ENCODE measurements around the gene CCHCR1. TPM values are rescaled to one million over a fixed set of nuclear protein-coding genes. Genes with fewer than 3 reads are reported as not detected.

Gene CCHCR1
- total RNA-seq, 1 experiment from 2014 or later = 43.2 TPM

- Mint-ChIP-seq H3K4me1 (ENCODE audit: low read depth, unreplicated experiment) (peaks cover 4% of the 10 kb centered on the region), H3K36me3 (ENCODE audit: insufficient read depth, unreplicated experiment) (peaks cover 5% of the 10 kb centered on the region), H3K9me3 (ENCODE audit: unreplicated experiment) (no peaks in the 10 kb centered on the region), H3K27ac (ENCODE audit: unreplicated experiment) (no peak overlapping the region), H3K27me3 (ENCODE audit: insufficient read depth, unreplicated experiment) (peaks cover 6% of the 10 kb centered on the region), H3K4me3 (ENCODE audit: unreplicated experiment) (no peak overlapping the region)
- Histone ChIP-seq H3K4me3 (ENCODE audit: low read depth, low read length) (no peak overlapping the region), H3K36me3 (ENCODE audit: control insufficient read depth, insufficient read depth, low read length) (no peaks in the 10 kb centered on the region), H3K4me1 (no peaks in the 10 kb centered on the region), H3K9me3 (no peaks in the 10 kb centered on the region), H3K27me3 (replicated peaks; ENCODE audit: control insufficient read depth, insufficient read depth, low read length) (no peaks in the 10 kb centered on the region)
- intact Hi-C loops (cut with micrococcal nuclease; ENCODE audit: unreplicated experiment) = no loop called here
- no TSS peak for BruUV-seq (replicated peaks)
- POLR2A ChIA-PET = no interaction called here
- CTCF ChIA-PET = interaction anchor here (0.6 to 1.1 kb wide), 2 partner anchors 216 to 487 kb away, joined by 4 to 7 read pairs; no protein-coding TSS in a partner anchor
- no peak for DNase-seq
- no peak for TF ChIP-seq CTCF (IDR thresholded peaks at IDR 0.05; ENCODE audit: insufficient read depth in 1 of 2, low read depth in 1 of 2, low read length in 1 of 2, severe bottlenecking in 1 of 2, unreplicated experiment in 1 of 2)
Observed at GRCh38 chr6:31131595-31131994, 26.0 kb downstream of the CCHCR1 start.

GRCh38 chr6:31130751-31131150 lies 26.9 kb downstream of the CCHCR1 start:
- Mint-ChIP-seq H3K27ac (ENCODE audit: unreplicated experiment) (no peak overlapping the region), H3K9me3 (ENCODE audit: unreplicated experiment) (no peaks in the 10 kb centered on the region), H3K4me3 (ENCODE audit: unreplicated experiment) (no peak overlapping the region), H3K4me1 (ENCODE audit: low read depth, unreplicated experiment) (peaks cover 11% of the 10 kb centered on the region), H3K27me3 (ENCODE audit: insufficient read depth, unreplicated experiment) (peaks cover 6% of the 10 kb centered on the region), H3K36me3 (ENCODE audit: insufficient read depth, unreplicated experiment) (peaks cover 5% of the 10 kb centered on the region)
- intact Hi-C loops (cut with micrococcal nuclease; ENCODE audit: unreplicated experiment) = no loop called here
- H3K9me3 ChIP-seq = no peaks in the 10 kb centered on the region
- TF ChIP-seq CTCF (IDR thresholded peaks at IDR 0.05; ENCODE audit: insufficient read depth in 1 of 2, low read depth in 1 of 2, low read length in 1 of 2, severe bottlenecking in 1 of 2, unreplicated experiment in 1 of 2) = no peak
- CTCF ChIA-PET = interaction anchor here (0.7 to 1.1 kb wide), 2 partner anchors 215 to 733 kb away, joined by 3 to 4 read pairs; no protein-coding TSS in a partner anchor
- H3K4me1 ChIP-seq = no peaks in the 10 kb centered on the region
- POLR2A ChIA-PET = no interaction called here
- no TSS peak for BruUV-seq (replicated peaks)
- DNase-seq = no peak
- no peak overlapping the region for H3K4me3 ChIP-seq (ENCODE audit: low read depth, low read length)
- no peaks in the 10 kb centered on the region for H3K36me3 ChIP-seq (ENCODE audit: control insufficient read depth, insufficient read depth, low read length)
- no peaks in the 10 kb centered on the region for H3K27me3 ChIP-seq (replicated peaks; ENCODE audit: control insufficient read depth, insufficient read depth, low read length)

- H3K4me1 Mint-ChIP-seq (ENCODE audit: low read depth, unreplicated experiment) = peaks cover 17% of the 10 kb centered on the region
- H3K27me3 ChIP-seq (replicated peaks; ENCODE audit: control insufficient read depth, insufficient read depth, low read length) = no peaks in the 10 kb centered on the region
- H3K27ac Mint-ChIP-seq (ENCODE audit: unreplicated experiment) = no peak overlapping the region
- no peak for DNase-seq
- H3K4me1 ChIP-seq = no peaks in the 10 kb centered on the region
- no peak overlapping the region for H3K4me3 ChIP-seq (ENCODE audit: low read depth, low read length)
- no peaks in the 10 kb centered on the region for H3K36me3 ChIP-seq (ENCODE audit: control insufficient read depth, insufficient read depth, low read length)
- H3K4me3 Mint-ChIP-seq (ENCODE audit: unreplicated experiment) = no peak overlapping the region
- intact Hi-C loops (cut with micrococcal nuclease; ENCODE audit: unreplicated experiment) = no loop called here
- ChIA-PET CTCF (interaction anchor here (0.6 to 1.8 kb wide), 7 partner anchors 10 to 67 kb away, joined by 3 to 12 read pairs (median 3); partner anchors contain the start of genes CCHCR1, PSORS1C2 and TCF19), POLR2A (no interaction called here)
- TF ChIP-seq CTCF (IDR thresholded peaks at IDR 0.05; ENCODE audit: insufficient read depth in 1 of 2, low read depth in 1 of 2, low read length in 1 of 2, severe bottlenecking in 1 of 2, unreplicated experiment in 1 of 2) = no peak
- peaks cover 5% of the 10 kb centered on the region for H3K36me3 Mint-ChIP-seq (ENCODE audit: insufficient read depth, unreplicated experiment)
- no peaks in the 10 kb centered on the region for H3K9me3 ChIP-seq
- peaks cover 6% of the 10 kb centered on the region for H3K27me3 Mint-ChIP-seq (ENCODE audit: insufficient read depth, unreplicated experiment)
- BruUV-seq (replicated peaks) = no TSS peak
- no peaks in the 10 kb centered on the region for H3K9me3 Mint-ChIP-seq (ENCODE audit: unreplicated experiment)
Observed at GRCh38 chr6:31129130-31129529, 28.5 kb downstream of the CCHCR1 start.
